GM21786 (cell line): Measurements from ENCODE around the gene LTK.

Experiments
- ATAC-seq: cut with Tn5 transposase; IDR thresholded peaks from one replicate; pipeline ENCODE4 v1.9.1; 2021; ENCODE audit not compliant: unreplicated experiment

LTK gene

DNA sequence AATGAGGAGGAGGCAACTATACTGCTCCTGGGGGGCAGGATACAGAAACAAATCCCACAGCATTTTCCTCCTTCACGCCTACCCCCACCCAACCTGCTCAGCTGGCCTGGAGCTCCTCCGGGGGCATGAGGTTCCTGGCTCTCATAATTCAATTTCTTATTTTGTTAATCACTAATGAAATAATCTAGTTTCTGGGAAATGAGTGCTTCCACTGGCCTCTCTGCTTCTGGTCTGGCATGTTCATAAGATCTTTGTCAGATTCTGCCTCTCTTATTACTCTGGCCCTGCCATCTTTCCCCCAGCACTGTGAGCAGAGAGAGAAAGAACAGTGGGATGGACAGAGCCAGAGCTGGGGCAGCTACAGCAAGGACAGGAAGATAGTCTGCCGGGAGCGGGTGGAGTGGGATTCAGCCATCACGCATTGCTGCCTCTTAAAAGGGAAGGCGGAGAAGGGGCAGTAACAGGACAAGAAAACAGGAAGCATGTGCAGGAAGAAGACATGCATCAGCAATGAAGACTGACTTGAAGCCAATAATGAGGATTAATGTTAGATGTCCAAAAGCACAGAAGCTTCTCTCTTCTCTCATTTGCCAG is 16.8 kb upstream of the LTK start:
- no peak for ATAC-seq

DNA sequence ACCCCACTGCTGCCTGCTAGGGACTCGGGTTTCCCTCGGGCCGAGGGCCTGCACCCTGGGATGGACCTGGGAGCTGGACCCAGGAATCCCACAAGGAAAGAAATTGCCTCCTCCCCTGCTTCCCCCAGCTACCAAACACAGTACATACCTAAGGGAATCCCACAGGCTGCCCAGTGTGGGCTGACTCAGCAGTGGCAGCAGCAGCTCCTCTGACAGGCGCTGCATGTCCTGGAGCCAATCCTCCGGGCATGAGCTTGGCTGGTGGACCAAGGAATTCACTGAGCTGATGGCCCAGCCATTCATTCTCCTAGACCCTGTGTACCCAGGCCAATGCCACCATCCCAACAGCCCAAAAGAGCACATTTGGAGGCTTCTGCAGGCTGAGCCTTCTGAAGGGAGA is 9.5 kb upstream of the LTK start:
- no peak for ATAC-seq

- no peak for ATAC-seq
These were observed 8.0 kb upstream of the LTK start for GRCh38 chr15:41521614-41522013.

- ATAC-seq = no peak
These were observed 7.0 kb upstream of the LTK start for GRCh38 chr15:41520636-41521035.

DNA sequence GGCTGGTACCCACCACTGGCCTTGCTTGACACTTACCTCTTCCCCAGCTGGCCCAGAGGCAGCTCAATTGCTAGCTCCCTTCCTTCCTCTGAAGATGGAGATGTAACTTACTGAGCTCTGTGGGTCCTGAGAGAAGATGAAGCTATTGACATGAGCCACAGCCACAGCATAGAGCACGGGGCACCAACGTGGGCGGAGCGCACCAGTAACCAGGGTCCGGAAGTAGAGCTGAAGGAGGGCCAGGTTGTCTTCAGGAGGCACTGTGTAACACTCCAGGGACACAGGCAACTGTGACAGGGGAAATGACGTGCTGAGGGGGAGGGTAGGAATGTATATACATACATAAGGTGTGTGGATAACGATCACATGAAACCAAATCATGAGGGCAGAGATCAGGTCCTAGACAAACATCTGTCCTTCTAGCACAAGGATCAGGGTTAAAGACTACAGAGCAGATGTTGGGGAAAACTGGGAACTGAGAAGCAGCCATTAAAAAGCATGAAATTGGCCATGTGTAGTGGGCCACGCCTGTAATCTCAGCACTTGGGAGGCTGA is 4.3 kb upstream of the LTK start:
- no peak for ATAC-seq

GRCh38 chr15:41512940-41513505 is 604 bp downstream of the LTK start:
- no peak for ATAC-seq

- ATAC-seq = no peak
These were observed 1.1 kb downstream of the LTK start for GRCh38 chr15:41512512-41512939.

- ATAC-seq = no peak
These were observed 1.7 kb downstream of the LTK start for GRCh38 chr15:41511899-41512369.

DNA sequence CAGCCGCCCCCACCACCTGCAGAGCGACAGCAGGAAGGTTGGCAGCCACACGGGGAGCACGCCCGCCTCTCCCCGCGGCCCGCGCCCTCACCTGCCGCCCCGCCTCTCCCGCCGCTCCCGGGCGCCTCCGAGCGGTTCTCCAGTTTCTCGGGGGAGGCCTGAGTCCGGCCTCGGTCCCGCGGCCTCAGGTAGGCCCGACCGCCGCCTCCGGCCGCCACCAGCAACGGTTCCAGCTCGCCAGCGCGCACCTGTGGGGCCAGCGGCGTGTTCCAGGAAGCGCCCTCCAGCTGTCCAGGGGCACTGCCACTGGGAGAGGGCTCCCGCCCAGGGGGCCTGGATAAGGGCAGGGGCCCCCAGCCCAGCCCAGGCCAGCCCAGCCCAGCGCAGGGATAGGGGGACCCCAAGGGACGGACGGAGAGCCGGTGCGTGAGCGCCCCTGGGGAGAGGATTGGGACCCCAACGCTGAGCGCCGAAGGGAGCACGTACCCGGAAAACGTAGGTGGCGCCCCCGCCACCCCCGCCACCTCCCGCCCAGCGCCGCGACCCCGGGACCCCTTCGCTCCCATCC is 2.2 kb downstream of the LTK start:
- ATAC-seq = no peak

- ATAC-seq = no peak
These were observed 2.9 kb downstream of the LTK start for GRCh38 chr15:41510728-41511127.

- no peak for ATAC-seq
These were observed 5.8 kb downstream of the LTK start for GRCh38 chr15:41507820-41508290.

DNA sequence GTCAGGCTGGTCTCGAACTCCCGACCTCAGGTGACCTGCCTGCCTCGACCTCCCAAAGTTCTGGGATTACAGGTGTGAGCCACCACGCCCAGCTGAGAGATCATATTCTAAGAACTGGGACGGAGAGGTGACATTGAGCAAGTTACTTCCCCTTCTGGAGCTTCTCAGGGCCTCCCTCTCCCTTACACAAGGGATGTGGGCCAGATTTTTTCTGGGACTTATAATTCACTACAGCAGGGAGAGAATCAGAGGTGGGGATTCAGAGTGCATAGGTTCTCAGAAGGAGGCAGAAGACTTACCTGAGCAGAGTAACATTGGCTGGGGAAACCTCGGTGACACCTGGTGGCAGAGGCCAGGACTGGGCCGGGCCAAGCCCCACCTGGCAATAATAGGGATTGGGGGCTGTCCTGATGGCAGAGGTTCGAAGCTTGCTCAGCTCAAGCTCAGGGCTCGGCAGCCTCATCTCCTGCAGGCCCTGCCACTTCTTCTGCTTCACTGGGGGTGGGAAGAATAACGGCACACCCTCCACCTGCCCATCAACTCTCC is 6.8 kb downstream of the LTK start:
- no peak for ATAC-seq

DNA sequence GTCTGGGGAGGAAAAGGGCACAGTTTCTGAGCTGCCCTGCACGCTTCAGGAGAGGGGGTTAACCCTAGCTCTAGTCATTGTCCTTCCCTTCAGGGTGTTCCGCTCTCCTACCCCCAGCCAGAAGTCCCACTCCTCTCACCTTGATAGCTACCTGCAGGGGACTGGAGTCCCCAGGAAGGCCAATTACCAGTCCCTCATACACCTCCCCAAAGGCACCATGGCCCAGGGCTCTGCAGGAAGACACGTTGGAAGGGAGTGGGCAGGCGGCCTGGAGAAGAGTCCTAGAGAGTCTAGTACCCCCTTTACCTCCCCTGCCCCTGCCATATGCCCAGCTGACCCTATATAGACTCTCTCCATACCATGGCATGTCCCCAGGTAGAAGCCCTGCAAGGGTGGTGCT is 7.9 kb downstream of the LTK start:
- ATAC-seq = no peak

- ATAC-seq = no peak
These were observed 8.7 kb downstream of the LTK start for GRCh38 chr15:41504751-41505492.

DNA sequence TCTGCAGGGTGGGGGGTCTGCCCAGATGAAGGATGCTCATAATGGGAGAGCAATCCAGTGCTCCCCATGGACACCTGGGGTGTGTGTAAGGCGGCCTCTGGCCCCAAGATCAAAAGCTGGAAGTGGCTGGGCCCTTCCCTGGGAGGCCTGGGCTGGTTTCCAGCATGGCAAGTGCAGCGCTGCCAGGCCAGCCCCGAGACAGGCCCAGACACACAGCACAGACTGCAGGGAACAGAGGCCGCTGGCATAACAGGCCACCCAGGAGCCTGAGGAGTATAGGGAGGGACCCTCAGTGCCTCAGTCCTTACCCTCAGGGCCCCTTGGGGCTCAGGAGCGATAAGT is 10.0 kb downstream of the LTK start:
- no peak for ATAC-seq

DNA sequence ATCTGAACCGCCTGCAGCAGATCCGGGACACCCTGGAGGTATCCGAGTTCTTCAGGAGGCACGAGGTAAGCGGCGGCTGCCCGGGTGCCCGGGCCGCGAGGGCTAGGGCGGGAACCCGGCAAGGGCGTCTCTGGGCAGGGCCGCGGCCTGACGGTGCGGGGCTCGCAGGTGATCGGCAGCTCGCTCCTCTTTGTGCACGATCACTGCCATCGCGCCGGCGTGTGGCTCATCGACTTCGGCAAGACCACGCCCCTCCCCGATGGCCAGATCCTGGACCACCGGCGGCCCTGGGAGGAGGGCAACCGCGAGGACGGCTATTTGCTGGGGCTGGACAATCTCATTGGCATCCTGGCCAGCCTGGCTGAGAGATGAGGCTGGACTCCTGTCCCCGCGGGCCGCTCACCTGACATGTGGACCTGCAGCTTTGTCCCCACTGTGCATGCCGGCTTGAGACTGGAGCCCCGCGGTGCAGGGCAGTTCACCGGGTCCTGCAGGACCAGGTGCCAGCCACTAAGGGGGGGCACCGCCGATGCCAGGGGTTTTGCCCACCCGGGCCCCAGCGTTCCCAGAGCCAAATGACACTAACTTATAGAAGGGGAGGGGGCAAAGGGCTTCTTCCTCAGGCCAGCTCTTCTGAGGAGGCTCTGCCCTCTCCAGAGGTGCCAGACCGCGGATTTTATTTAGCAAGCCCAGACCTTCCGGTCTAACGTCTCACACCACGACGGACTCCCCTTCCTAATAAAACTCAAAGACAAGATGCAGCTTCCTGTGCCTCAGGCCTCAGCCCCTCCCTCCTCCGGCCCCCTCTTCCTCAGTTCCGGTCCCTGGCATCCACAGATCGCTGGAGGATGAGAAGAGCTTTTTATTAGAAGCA is 10.6 kb downstream of the LTK start:
- ATAC-seq = no peak

DNA sequence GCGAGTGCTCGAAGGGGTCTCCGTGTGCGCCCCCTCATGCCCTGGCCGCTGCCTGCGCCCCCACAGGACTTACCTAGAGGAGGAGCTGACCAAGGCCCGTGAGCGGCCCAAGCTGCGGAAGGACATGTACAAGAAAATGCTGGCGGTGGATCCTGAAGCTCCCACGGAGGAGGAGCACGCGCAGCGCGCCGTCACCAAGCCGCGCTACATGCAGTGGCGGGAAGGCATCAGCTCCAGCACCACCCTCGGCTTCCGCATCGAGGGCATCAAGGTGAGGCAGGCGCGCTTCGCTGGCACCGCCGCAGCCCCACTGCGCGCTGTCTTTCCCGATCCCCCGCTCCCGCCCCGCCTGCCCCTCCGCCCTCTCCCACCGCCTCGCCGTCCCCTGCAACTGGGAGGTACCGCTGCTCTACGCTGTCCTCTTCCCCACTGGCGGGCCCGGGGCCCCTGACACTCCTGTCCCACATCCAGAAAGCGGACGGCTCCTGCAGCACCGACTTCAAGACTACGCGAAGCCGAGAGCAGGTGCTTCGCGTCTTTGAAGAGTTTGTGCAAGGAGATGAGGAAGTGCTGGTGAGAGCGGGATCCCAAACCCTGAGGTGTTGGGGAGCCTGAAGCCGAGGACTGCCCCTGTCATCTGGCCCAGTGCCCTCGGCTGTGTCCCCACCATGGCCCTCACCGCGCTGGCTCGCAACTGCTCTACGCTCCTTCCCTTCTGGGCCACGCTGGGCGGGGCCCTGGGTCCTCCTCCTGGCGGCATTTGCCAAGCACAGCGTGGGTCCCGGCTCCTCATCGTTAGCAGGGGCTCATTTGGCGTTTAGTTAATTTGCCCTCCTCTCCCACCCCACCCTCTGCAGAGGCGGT is 11.5 kb downstream of the LTK start:
- ATAC-seq = no peak

GRCh38 chr15:41501191-41501917 is 12.3 kb downstream of the LTK start:
- no peak for ATAC-seq
